Calu3 (cell line): ENCODE measurements around the gene AGBL1. TPM values are rescaled to one million over a fixed set of nuclear protein-coding genes. Genes with fewer than 3 reads are reported as not detected.

Experiments
- Bru-seq: library from RNA; stranded (reverse); fragments of 400-500 nt; gene quantifications from one replicate; lab custom pipeline; 2021; lab: Mats Ljungman, UMichigan
- BruChase-seq, 2 experiments: library from RNA; stranded (reverse); fragments of 400-500 nt; gene quantifications; one replicate each; lab custom pipeline; 2021; lab: Mats Ljungman, UMichigan
- BruUV-seq: library from RNA; stranded (reverse); fragments of 400-500 nt; replicated peaks from 2 replicates; lab custom pipeline; 2021; lab: Mats Ljungman, UMichigan
- CTCF ChIA-PET: fragments of 300-600 bp; sonication (Branson Sonifier 250); formaldehyde crosslinking; loops from one replicate; lab custom pipeline; 2022; ENCODE audit warnings: antibody characterized with exemption; lab: Charles Lee
- DNase-seq: peaks from one replicate; pipeline ENCODE4 v3.0.0; 2022
- H3K27ac Mint-ChIP-seq: one replicate; pipeline ENCODE4 v1.8.0; 2022; ENCODE audit warnings: mixed read lengths; ENCODE audit not compliant: unreplicated experiment
- H3K27me3 Mint-ChIP-seq: one replicate; pipeline ENCODE4 v1.8.0; 2022; ENCODE audit warnings: mixed read lengths; ENCODE audit not compliant: unreplicated experiment
- H3K36me3 Mint-ChIP-seq: one replicate; pipeline ENCODE4 v1.8.0; 2022; ENCODE audit warnings: mild to moderate bottlenecking, moderate library complexity, mixed read lengths; ENCODE audit not compliant: insufficient read depth, unreplicated experiment
- H3K4me1 Mint-ChIP-seq: one replicate; pipeline ENCODE4 v1.8.0; 2022; ENCODE audit warnings: mild to moderate bottlenecking, low read depth, mixed read lengths; ENCODE audit not compliant: unreplicated experiment
- H3K4me3 Mint-ChIP-seq: one replicate; pipeline ENCODE4 v1.8.0; 2022; ENCODE audit warnings: mild to moderate bottlenecking, low read depth, moderate library complexity, mixed read lengths; ENCODE audit not compliant: unreplicated experiment
- H3K9me3 Mint-ChIP-seq: one replicate; pipeline ENCODE4 v1.8.0; 2022; ENCODE audit warnings: low read depth, mixed read lengths; ENCODE audit not compliant: unreplicated experiment
- intact Hi-C: fragments of 100-400 bp; cut with micrococcal nuclease; formaldehyde crosslinking; loops from one replicate; pipeline ENCODE4 v1.10.0; 2022; ENCODE audit not compliant: unreplicated experiment
- long read RNA-seq: library from polyadenylated mRNA; stranded (forward); transcript quantifications from one replicate; pipeline ENCODE4 v2.0.0, GENCODE V29; 2022
- total RNA-seq: library from RNA; stranded (reverse); gene quantifications from 2 replicates; pipeline ENCODE4 v1.2.3, GENCODE V29; 2022
- TF ChIP-seq, protein P1 (sequence below): fragments of 200-600 bp; IDR thresholded peaks from one replicate; pipeline ENCODE4 v1.8.0; 2022; ENCODE audit warnings: antibody characterized with exemption; ENCODE audit not compliant: unreplicated experiment

Gene AGBL1
- total RNA-seq (not detected in 2 replicates), Bru-seq, nascent RNA (percentile 1 among the genes with signal in this experiment), BruChase-seq, experiment 1, labeled RNA remaining after a 6-hour chase (percentile 1 among the genes with signal in this experiment), BruChase-seq, experiment 2, labeled RNA remaining after a 2-hour chase (percentile 1 among the genes with signal in this experiment)
- long read RNA-seq: 0 reads

DNA sequence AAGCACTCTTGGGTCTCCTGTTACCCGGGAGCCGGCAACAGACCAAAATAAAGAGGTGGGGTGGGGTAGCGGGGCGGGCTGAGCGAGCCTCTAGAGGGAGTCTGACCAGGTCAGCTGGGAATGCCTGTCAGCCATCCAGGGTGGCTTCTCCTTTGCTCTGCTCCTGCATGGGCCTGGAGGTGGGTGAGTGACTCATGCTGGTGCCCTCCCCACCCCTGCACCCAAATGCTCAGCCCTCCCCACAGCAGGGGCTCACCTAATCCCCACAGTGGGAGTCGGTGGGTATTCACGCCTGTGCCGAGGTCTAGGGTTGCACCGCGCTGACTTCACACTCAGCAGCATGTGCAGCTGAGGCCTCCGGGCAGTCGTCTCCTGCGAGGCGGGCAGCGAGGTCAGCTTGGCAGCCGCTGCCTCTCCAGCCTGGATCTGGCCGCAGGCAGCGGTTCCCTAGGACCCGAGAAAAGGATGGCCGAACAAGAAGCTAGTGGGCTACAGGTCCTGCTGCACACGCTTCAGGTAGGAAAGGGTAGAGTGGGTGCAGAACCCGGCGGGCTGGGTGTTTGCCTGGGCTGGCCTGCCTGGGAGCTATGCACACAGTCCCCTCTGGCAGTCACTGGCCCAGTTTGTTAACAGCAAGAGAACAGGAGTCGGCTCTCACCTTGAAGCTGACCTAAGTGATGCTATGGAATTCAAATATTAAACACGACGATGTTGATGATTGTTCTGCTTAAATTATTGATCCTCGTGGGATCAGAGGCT, at the start of gene AGBL1:
Gene AGBL1, plus strand, starts transcription at position 364 of the 759 bp plus-strand sequence.
- no TSS peak for BruUV-seq
- intact Hi-C loops: no loop called here
- no peak within 1 kb of the TSS for H3K4me3 Mint-ChIP-seq
- H3K9me3 Mint-ChIP-seq: no peaks in the 10 kb centered on the region
- H3K27me3 Mint-ChIP-seq: peaks cover 66% of the 10 kb centered on the region
- TF ChIP-seq, protein P1, sequence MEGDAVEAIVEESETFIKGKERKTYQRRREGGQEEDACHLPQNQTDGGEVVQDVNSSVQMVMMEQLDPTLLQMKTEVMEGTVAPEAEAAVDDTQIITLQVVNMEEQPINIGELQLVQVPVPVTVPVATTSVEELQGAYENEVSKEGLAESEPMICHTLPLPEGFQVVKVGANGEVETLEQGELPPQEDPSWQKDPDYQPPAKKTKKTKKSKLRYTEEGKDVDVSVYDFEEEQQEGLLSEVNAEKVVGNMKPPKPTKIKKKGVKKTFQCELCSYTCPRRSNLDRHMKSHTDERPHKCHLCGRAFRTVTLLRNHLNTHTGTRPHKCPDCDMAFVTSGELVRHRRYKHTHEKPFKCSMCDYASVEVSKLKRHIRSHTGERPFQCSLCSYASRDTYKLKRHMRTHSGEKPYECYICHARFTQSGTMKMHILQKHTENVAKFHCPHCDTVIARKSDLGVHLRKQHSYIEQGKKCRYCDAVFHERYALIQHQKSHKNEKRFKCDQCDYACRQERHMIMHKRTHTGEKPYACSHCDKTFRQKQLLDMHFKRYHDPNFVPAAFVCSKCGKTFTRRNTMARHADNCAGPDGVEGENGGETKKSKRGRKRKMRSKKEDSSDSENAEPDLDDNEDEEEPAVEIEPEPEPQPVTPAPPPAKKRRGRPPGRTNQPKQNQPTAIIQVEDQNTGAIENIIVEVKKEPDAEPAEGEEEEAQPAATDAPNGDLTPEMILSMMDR: no peak
- CTCF ChIA-PET: no interaction called here
- no peaks in the 10 kb centered on the region for H3K36me3 Mint-ChIP-seq
- H3K27ac Mint-ChIP-seq: no peak within 1 kb of the TSS
- no peak for DNase-seq
- H3K4me1 Mint-ChIP-seq: no peaks in the 10 kb centered on the region

DNA sequence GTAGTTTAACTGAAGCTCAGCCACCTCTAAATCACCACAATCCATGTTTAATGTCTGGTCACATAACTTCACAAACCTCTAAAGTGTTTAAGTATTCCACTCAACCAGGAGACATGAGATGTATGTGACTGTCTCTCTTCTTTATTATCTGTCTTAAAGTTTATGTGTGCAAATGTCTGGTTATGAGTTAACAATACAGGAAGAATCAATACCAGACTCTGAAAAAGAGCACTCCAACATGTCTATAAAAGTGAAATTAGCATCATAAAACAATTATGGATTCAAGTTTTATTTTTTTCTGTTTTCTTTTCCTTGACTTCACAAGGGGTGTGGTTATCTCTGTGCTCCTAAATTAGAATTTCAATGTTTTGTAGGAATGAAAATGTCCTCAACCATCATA, 44.8 kb upstream of the AGBL1 start:
- no TSS peak for BruUV-seq
- no peaks in the 10 kb centered on the region for H3K9me3 Mint-ChIP-seq
- H3K27ac Mint-ChIP-seq: no peak overlapping the region
- no peaks in the 10 kb centered on the region for H3K4me1 Mint-ChIP-seq
- peaks cover 13% of the 10 kb centered on the region for H3K27me3 Mint-ChIP-seq
- no peak overlapping the region for H3K4me3 Mint-ChIP-seq
- no peak for DNase-seq
- CTCF ChIA-PET: no interaction called here
- TF ChIP-seq, protein P1: no peak
- H3K36me3 Mint-ChIP-seq: no peaks in the 10 kb centered on the region
- intact Hi-C loops: no loop called here

DNA sequence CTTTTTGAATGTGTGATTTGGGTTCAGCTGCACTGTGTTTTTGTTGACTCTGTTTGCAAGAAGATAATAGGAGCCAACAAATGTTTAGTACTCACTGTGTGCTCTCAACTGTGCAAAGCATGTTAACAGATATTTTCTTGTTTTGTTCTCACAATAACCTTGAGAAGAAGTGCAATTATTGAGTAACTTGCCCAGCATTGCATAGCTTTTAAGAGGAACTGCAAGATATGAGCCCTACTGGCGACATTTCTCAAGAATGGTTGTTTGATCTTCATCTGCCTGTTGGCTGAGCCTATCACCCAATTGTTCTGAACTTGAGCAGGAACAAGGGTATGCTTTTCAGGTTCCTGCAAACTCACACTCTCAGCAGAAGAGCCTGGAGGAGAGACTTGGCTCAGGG, 43.4 kb upstream of the AGBL1 start:
- Mint-ChIP-seq H3K27me3 (peaks cover 27% of the 10 kb centered on the region), H3K27ac (no peak overlapping the region), H3K4me3 (no peak overlapping the region), H3K9me3 (no peaks in the 10 kb centered on the region), H3K36me3 (no peaks in the 10 kb centered on the region), H3K4me1 (no peaks in the 10 kb centered on the region)
- TF ChIP-seq, protein P1: no peak
- intact Hi-C loops: no loop called here
- CTCF ChIA-PET: no interaction called here
- BruUV-seq: no TSS peak
- no peak for DNase-seq

DNA sequence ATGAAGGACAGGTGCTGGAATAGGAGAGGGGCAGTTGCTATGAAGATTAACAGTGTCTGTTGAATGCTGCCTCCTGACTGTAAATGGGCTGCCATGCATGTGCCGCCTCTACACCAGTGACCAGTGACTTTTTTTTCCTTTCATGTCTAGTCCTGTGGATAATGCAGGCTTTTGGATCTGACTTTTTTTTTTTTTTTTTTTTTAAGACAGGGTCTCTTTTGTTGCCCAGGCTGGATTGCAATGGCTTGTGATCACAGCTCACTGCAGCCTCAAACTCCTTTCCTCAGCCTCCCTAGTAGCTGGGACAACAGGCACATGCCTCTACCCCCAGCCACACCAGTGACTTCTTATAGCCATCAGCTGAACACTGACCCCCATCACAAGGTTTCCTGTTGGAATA, 41.2 kb upstream of the AGBL1 start:
- no peak for DNase-seq
- BruUV-seq: no TSS peak
- H3K9me3 Mint-ChIP-seq: no peaks in the 10 kb centered on the region
- H3K27ac Mint-ChIP-seq: no peak overlapping the region
- TF ChIP-seq, protein P1: no peak
- CTCF ChIA-PET: interaction anchor here (0.6 to 0.7 kb wide), 2 partner anchors 25 to 48 kb away, joined by 3 read pairs; no protein-coding TSS in a partner anchor
- H3K36me3 Mint-ChIP-seq: no peaks in the 10 kb centered on the region
- H3K27me3 Mint-ChIP-seq: peaks cover 48% of the 10 kb centered on the region
- H3K4me1 Mint-ChIP-seq: no peaks in the 10 kb centered on the region
- H3K4me3 Mint-ChIP-seq: no peak overlapping the region
- intact Hi-C loops: no loop called here
